Right lung (tissue), 5 donors: ENCODE data around the gene COL12A1. TPM values are rescaled to one million over a fixed set of nuclear protein-coding genes. Genes with fewer than 3 reads are reported as not detected.

Source experiments
- DNase-seq, 2 donors: peaks; one replicate each; pipeline ENCODE4 v3.0.0-alpha.2; 2013
- polyA plus RNA-seq, 5 donors: library from polyadenylated mRNA; unstranded; fragments of 120-200 nt; gene quantifications; one replicate each; pipeline versions ENCODE4 v1.2.1 to v1.2.3, GENCODE V29; 2013; ENCODE audit warnings: inconsistent platforms in 1 of 5, low replicate concordance in 1 of 5; ENCODE audit not compliant: insufficient read length in 5 of 5, insufficient read depth in 1 of 5

Gene COL12A1
- polyA plus RNA-seq, 5 donors = 26.0 to 44.2 (median 29.6) TPM

GRCh38 chr6:75145976-75146375 lies 59.9 kb downstream of the COL12A1 start:
- DNase-seq = no peak

- no peak for DNase-seq
These were observed 60.6 kb downstream of the COL12A1 start for GRCh38 chr6:75145211-75145610.

- DNase-seq = no peak
These were observed 61.5 kb downstream of the COL12A1 start for GRCh38 chr6:75144386-75144785.

- no peak for DNase-seq
These were observed 62.7 kb downstream of the COL12A1 start for GRCh38 chr6:75143191-75143590.

- DNase-seq = no peak
These were observed 63.1 kb downstream of the COL12A1 start for GRCh38 chr6:75142721-75143120.

GRCh38 chr6:75135876-75136275 lies 70.0 kb downstream of the COL12A1 start:
- DNase-seq = no peak

GRCh38 chr6:75135450-75135849 lies 70.4 kb downstream of the COL12A1 start:
- DNase-seq = no peak

GRCh38 chr6:75130784-75131183 lies 75.1 kb downstream of the COL12A1 start:
- no peak for DNase-seq

- no peak for DNase-seq
These were observed 76.8 kb downstream of the COL12A1 start for GRCh38 chr6:75128878-75129570.

GRCh38 chr6:75126518-75126917 lies 79.3 kb downstream of the COL12A1 start:
- no peak for DNase-seq

GRCh38 chr6:75124983-75125382 lies 80.9 kb downstream of the COL12A1 start:
- no peak for DNase-seq

GRCh38 chr6:75124085-75124484 lies 81.8 kb downstream of the COL12A1 start:
- no peak for DNase-seq

GRCh38 chr6:75118925-75119515 lies 86.8 kb downstream of the COL12A1 start:
- no peak for DNase-seq

GRCh38 chr6:75117701-75118100 lies 88.2 kb downstream of the COL12A1 start:
- no peak for DNase-seq

- DNase-seq = no peak
These were observed 88.9 kb downstream of the COL12A1 start for GRCh38 chr6:75116946-75117345.

- no peak for DNase-seq
These were observed 90.4 kb downstream of the COL12A1 start for GRCh38 chr6:75115481-75115880.

- no peak for DNase-seq
These were observed 91.0 kb downstream of the COL12A1 start for GRCh38 chr6:75114806-75115205.

- no peak for DNase-seq
These were observed 91.7 kb downstream of the COL12A1 start for GRCh38 chr6:75114195-75114594.

- DNase-seq = no peak
These were observed 92.4 kb downstream of the COL12A1 start for GRCh38 chr6:75113446-75113845.

- no peak for DNase-seq
These were observed 96.1 kb downstream of the COL12A1 start for GRCh38 chr6:75109765-75110164.

GRCh38 chr6:75109022-75109421 lies 96.8 kb downstream of the COL12A1 start:
- DNase-seq = no peak

- no peak for DNase-seq
These were observed 97.4 kb downstream of the COL12A1 start for GRCh38 chr6:75108333-75108974.

- DNase-seq = no peak
These were observed 97.9 kb downstream of the COL12A1 start for GRCh38 chr6:75107913-75108312.
